ENCODE data around the gene SLC5A6.

- no peak for TF ChIP-seq POLR2A (IDR thresholded peaks at IDR 0.05)
- TF ChIP-seq CTCF (IDR thresholded peaks at IDR 0.05), result no peak
These were observed 11.3 kb upstream of the SLC5A6 start for GRCh38 chr2:27223416-27223815.
